K562 (cell line): ENCODE results near the gene ACLY. TPM values are rescaled to one million over a fixed set of nuclear protein-coding genes. Genes with fewer than 3 reads are reported as not detected.
A peak's percentile ranks its signal among the peaks of the same experiment; 100 is the strongest.

Experiments used
- ATAC-seq: fragments of 200-7000 bp; cut with Tn5 transposase; 3 replicates; pipeline ENCODE4 v1.9.1; 2020; ENCODE audit warnings: moderate library complexity
- BruUV-seq: library from RNA; stranded (reverse); fragments of 400-500 nt; replicated peaks from 2 replicates; lab custom pipeline; 2021; lab: Mats Ljungman, UMichigan
- CTCF ChIA-PET: fragments of 300-600 bp; formaldehyde crosslinking; extraction: SDS; loops from one replicate; lab custom pipeline; 2021; ENCODE audit warnings: low intra/inter-chr PET ratio; lab: Yijun Ruan, JAX
- POLR2A ChIA-PET: fragments of 300-600, 350-650 bp; sonication (Branson Sonifier 250); formaldehyde crosslinking; extraction: SDS; loops from one replicate; lab custom pipeline; 2021; ENCODE audit warnings: antibody characterized with exemption, inconsistent platforms; lab: Yijun Ruan, JAX
- DNase-seq, 4 experiments: peaks; one replicate each; pipeline versions ENCODE4 v3.0.0 to v3.0.0-alpha.2; 2011 to 2018; ENCODE audit warnings: low spot score in 3 of 4, mixed read lengths in 3 of 4; ENCODE audit errors: extremely low read depth in 1 of 4
- FAIRE-seq: peaks from 2 replicates; lab custom pipeline; 2011; peaks lifted over from hg19 to GRCh38; lab: Jason Lieb, UNC
- H2AFZ ChIP-seq: 2 replicates; pipeline ENCODE4 v1.6.0; 2011; ENCODE audit warnings: low read depth, low read length, control low read depth, inconsistent platforms
- H3K27ac ChIP-seq: fragments of 200-600 bp; 3 replicates; pipeline ENCODE4 v1.8.0; 2011; ENCODE audit warnings: low read depth, mild to moderate bottlenecking, control low read depth, inconsistent platforms, low read length, moderate library complexity, mixed read lengths; ENCODE audit errors: extremely low read depth
- H3K27me3 ChIP-seq, 2 experiments: fragments of 300-600 bp in 1 of 2; 2 replicates in 1 of 2; 3 replicates in 1 of 2; pipeline versions ENCODE4 v1.6.0 to v1.8.0; 2011; ENCODE audit warnings: inconsistent platforms in 2 of 2, low read length in 2 of 2, mild to moderate bottlenecking in 1 of 2, mixed read lengths in 1 of 2, moderate library complexity in 1 of 2; ENCODE audit not compliant: control insufficient read depth in 2 of 2, insufficient read depth in 2 of 2
- H3K36me3 ChIP-seq: fragments of 300-600 bp; 3 replicates; pipeline ENCODE4 v1.8.0; 2011; ENCODE audit warnings: mild to moderate bottlenecking, low read length, inconsistent platforms; ENCODE audit not compliant: control insufficient read depth, insufficient read depth
- H3K4me1 ChIP-seq, 2 experiments: fragments of 200-600 bp in 1 of 2; replicated peaks in 1 of 2; 2 replicates in 1 of 2; 3 replicates in 1 of 2; pipeline versions ENCODE4 v1.5.1 to v1.8.0; 2011; ENCODE audit warnings: inconsistent platforms in 2 of 2, low read length in 2 of 2, mild to moderate bottlenecking in 1 of 2, mixed read lengths in 1 of 2, moderate library complexity in 1 of 2; ENCODE audit not compliant: control insufficient read depth in 2 of 2, insufficient read depth in 2 of 2
- H3K4me2 ChIP-seq: 2 replicates; pipeline ENCODE4 v1.6.1; 2011; ENCODE audit warnings: low read length, control low read depth, inconsistent platforms, mixed read lengths; ENCODE audit not compliant: insufficient read depth
- H3K4me3 ChIP-seq: fragments of 200-600 bp; sonication (generic), shearing (Covaris generic); 2 replicates; pipeline ENCODE4 v1.5.1; 2016; ENCODE audit warnings: control low read depth, inconsistent platforms
- H3K79me2 ChIP-seq: fragments of 200-600 bp; 3 replicates; pipeline ENCODE4 v1.8.0; 2011; ENCODE audit warnings: low read length, inconsistent platforms; ENCODE audit not compliant: control insufficient read depth, insufficient read depth
- H3K9ac ChIP-seq, 2 experiments: 2 replicates each; pipeline versions ENCODE4 v1.6.0 to v1.6.1; 2011; ENCODE audit warnings: low read depth in 2 of 2, low read length in 2 of 2, control low read depth in 1 of 2, inconsistent platforms in 1 of 2, mild to moderate bottlenecking in 1 of 2, mixed read lengths in 1 of 2; ENCODE audit not compliant: insufficient read depth in 1 of 2
- H3K9me1 ChIP-seq: one replicate; pipeline ENCODE4 v1.6.0; 2011; ENCODE audit warnings: inconsistent platforms, mild to moderate bottlenecking, low read length, moderate library complexity; ENCODE audit not compliant: control insufficient read depth, insufficient read depth
- H3K9me3 ChIP-seq: replicated peaks from 2 replicates; pipeline ENCODE4 v1.5.1; 2011; ENCODE audit warnings: low read depth, low read length, inconsistent platforms; ENCODE audit not compliant: control insufficient read depth, insufficient read depth
- H4K20me1 ChIP-seq: replicated peaks from 2 replicates; pipeline ENCODE4 v1.6.1; 2011; ENCODE audit warnings: low read length, inconsistent platforms, mixed read lengths; ENCODE audit not compliant: control insufficient read depth, insufficient read depth
- CEBPB ChIP-seq: fragments of 450-650 bp; IDR thresholded peaks from 2 replicates; pipeline ENCODE4 v1.6.1; 2016; ENCODE audit warnings: missing genetic modification characterization, missing compliant biosample characterization
- CEBPG ChIP-seq, 3 experiments: fragments of 200-800 bp in 1 of 3; sonication (Bioruptor generic) in 1 of 3; sonication (generic) in 1 of 3; formaldehyde crosslinking in 1 of 3; IDR thresholded peaks in 2 of 3; conservative IDR thresholded peaks in 1 of 3; 2 replicates each; pipeline versions ENCODE4 v1.6.1 to v1.8.0; 2016 to 2022; ENCODE audit warnings: missing compliant biosample characterization in 2 of 3, missing genetic modification characterization in 2 of 3, mild to moderate bottlenecking in 1 of 3, missing genetic modification reagents in 1 of 3
- HOXB6 ChIP-seq: fragments of 250-450 bp; sonication (Bioruptor Pico); IDR thresholded peaks from 2 replicates; pipeline ENCODE4 v1.5.1; 2022; ENCODE audit warnings: mild to moderate bottlenecking, borderline replicate concordance
- KLF6 ChIP-seq: fragments of 250-450 bp; sonication (Bioruptor Pico); IDR thresholded peaks from 2 replicates; pipeline ENCODE4 v1.4.0; 2020; ENCODE audit warnings: mild to moderate bottlenecking, moderate library complexity, borderline replicate concordance
- POLR2A ChIP-seq: fragments of 450-650 bp; conservative IDR thresholded peaks from 2 replicates; pipeline ENCODE4 v1.6.1; 2016
- SMARCE1 ChIP-seq: fragments of 450-650 bp; IDR thresholded peaks from 2 replicates; pipeline ENCODE4 v1.7.1; 2016; ENCODE audit warnings: mild to moderate bottlenecking
- TBP ChIP-seq: optimal IDR thresholded peaks from 2 replicates; pipeline ENCODE3; 2011; ENCODE audit warnings: low read depth, low read length, improper control_type of control experiment
- WGBS: fragments of 100-300 bp; shearing (Covaris generic); methylation state at CpG from one replicate; pipeline ENCODE4 v1.1.6; 2016; ENCODE audit warnings: low coverage, mixed read lengths; ENCODE audit not compliant: insufficient coverage; ENCODE audit errors: missing lambda C conversion rate; 5-methylcytosine and 5-hydroxymethylcytosine counted together
- in situ Hi-C: fragments of 300-500 bp; cut with MboI; formaldehyde crosslinking; loops from 4 replicates; pipeline ENCODE4 v1.15.0; 2018; ENCODE audit warnings: inconsistent platforms, mixed read lengths
- intact Hi-C: fragments of 100-400 bp; cut with micrococcal nuclease; formaldehyde crosslinking; loops from 2 replicates; pipeline ENCODE4 v1.14.2; 2022
- polyA plus RNA-seq, 8 experiments: library from polyadenylated mRNA; depleted of rRNA in 4 of 8; stranded (reverse) in 5 of 8; unstranded in 3 of 8; fragments of >200 nt; fragmentation: Nextera tagmentation in 2 of 8; fragmentation: Illumina TruSeq in 1 of 8; extraction: Ambion mirVana in 2 of 8; extraction: Trizol in 1 of 8; gene quantifications; 2 replicates each; pipeline versions ENCODE4 v1.2.1 to v1.2.3, GENCODE V29; 2011 to 2014; ENCODE audit warnings: inconsistent platforms in 1 of 8, missing spikeins in 1 of 8
- total RNA-seq, 7 experiments: library from RNA; depleted of rRNA in 6 of 7; stranded (reverse); fragments of >200 nt in 6 of 7; fragmentation: Illumina TruSeq in 2 of 7; extraction: Trizol in 2 of 7; gene quantifications; 2 replicates each; pipeline versions ENCODE4 v1.2.1 to v1.2.3, GENCODE V29; 2011 to 2021; ENCODE audit warnings: low replicate concordance in 1 of 7
- TF ChIP-seq, protein P1 (sequence below): fragments of 200-400 bp; formaldehyde crosslinking; IDR thresholded peaks from 2 replicates; pipeline ENCODE4 v1.6.1; 2017; ENCODE audit warnings: mild to moderate bottlenecking, low read depth, low read length, moderate library complexity
- TF ChIP-seq, protein P2 (sequence below): fragments of 250-450 bp; sonication (Bioruptor Pico); IDR thresholded peaks from 2 replicates; pipeline ENCODE4 v1.8.0; 2022; ENCODE audit warnings: inconsistent platforms, mild to moderate bottlenecking, moderate library complexity, borderline replicate concordance

The ACLY gene
- total and polyA plus RNA-seq, 9 of the 15 experiments (the other 6 are each of a cell fraction or from before 2014, with no cell fraction given), result 42.9 to 280 (median 125) TPM

DNA sequence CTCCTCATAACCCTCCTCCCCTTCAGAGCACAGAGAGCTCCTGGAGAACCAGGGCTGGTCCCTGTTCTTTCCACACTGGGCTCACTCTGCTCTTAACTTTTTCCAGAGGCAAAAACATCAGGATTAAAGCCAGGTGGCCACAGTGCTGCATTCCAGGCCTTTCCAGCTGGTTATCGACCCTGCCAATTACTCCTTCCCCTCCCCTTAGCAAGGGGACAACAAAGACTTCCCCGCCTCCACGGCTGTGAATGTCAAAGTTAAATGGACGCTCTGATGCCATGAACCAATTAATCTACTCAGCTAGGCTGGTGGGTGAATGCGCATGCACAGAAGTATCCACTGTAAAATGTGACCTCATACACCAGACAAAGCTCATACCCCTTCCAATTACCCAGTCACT, 23.1 kb downstream of the ACLY start:
- no peak for FAIRE-seq
- H2AFZ ChIP-seq, result no peak overlapping the region
- H3K4me2 ChIP-seq, result no peak overlapping the region
- no peak for DNase-seq
- ATAC-seq, result no peak
- H3K79me2 ChIP-seq, result no peaks in the 10 kb centered on the region
- H3K4me1 ChIP-seq, result no peaks in the 10 kb centered on the region
- no peak overlapping the region for H3K4me3 ChIP-seq
- no peaks in the 10 kb centered on the region for H3K9me1 ChIP-seq
- BruUV-seq, result no TSS peak
- no peak overlapping the region for H3K9ac ChIP-seq
- no peaks in the 10 kb centered on the region for H3K9me3 ChIP-seq
- no peaks in the 10 kb centered on the region for H3K27me3 ChIP-seq
- in situ Hi-C loops, result loop anchor here (5.0 kb wide), 1 partner anchor 158 kb away; no protein-coding TSS in a partner anchor
- TF ChIP-seq KLF6, result no peak
- TF ChIP-seq POLR2A, result no peak
- TF ChIP-seq SMARCE1, result no peak
- ChIA-PET POLR2A (interaction anchor here (0.6 to 1.6 kb wide), 2 partner anchors 19 to 208 kb away, joined by 3 read pairs; no protein-coding TSS in a partner anchor), CTCF (no interaction called here)
- peaks cover 96% of the 10 kb centered on the region; the same call in 2 of the 3 replicates for H3K36me3 ChIP-seq
- H3K27ac ChIP-seq, result no peak overlapping the region
- no peaks in the 10 kb centered on the region for H4K20me1 ChIP-seq
- WGBS, result 90% methylated on average over 5 of the region's 5 CpGs
- intact Hi-C loops, result no loop called here

DNA sequence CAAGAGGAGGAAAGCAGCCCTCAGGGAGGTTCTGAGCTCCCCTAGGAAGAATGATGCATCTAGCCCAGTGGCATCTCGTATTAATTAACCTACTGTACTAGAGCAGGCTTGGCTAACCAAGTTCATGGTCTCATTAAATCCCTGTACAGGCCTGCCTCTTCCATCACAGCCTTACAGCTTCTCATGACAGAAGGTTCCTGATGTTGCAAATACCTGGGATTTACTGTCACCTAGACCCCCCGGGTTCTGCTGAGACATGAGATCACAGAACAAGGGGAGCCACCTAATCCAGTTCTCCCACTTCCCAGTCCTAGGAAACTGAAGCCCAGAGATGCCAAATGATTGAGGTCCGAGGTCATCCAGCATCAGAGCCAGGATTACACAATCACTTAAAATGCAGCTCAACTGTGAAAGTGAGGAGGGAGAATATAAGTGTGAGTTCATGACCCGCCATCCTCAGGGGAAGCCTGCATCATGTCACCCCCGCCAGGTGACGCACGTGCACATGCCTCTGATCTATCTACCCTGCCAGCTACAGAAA, 23.9 kb downstream of the ACLY start:
- intact Hi-C loops, result no loop called here
- DNase-seq (no peak), FAIRE-seq (no peak), ATAC-seq (no peak)
- H3K27me3 ChIP-seq, result no peaks in the 10 kb centered on the region
- H3K27ac ChIP-seq, result no peak overlapping the region
- in situ Hi-C loops, result loop anchor here (5.0 kb wide), 1 partner anchor 158 kb away; no protein-coding TSS in a partner anchor
- no peaks in the 10 kb centered on the region for H3K9me3 ChIP-seq
- POLR2A ChIA-PET, result interaction anchor here (0.6 to 1.6 kb wide), 2 partner anchors 20 to 139 kb away, joined by 3 to 4 read pairs; no protein-coding TSS in a partner anchor
- 80% methylated on average over 7 of the region's 7 CpGs for WGBS
- no peak overlapping the region for H3K4me2 ChIP-seq
- BruUV-seq, result TSS peak; percentile 26
- no peaks in the 10 kb centered on the region for H3K4me1 ChIP-seq
- H3K79me2 ChIP-seq, result no peaks in the 10 kb centered on the region
- no peak overlapping the region for H3K9ac ChIP-seq
- no peak overlapping the region for H3K4me3 ChIP-seq
- H4K20me1 ChIP-seq, result no peaks in the 10 kb centered on the region
- CTCF ChIA-PET, result no interaction called here
- peaks cover 94% of the 10 kb centered on the region; the same call in 2 of the 3 replicates for H3K36me3 ChIP-seq
- no peaks in the 10 kb centered on the region for H3K9me1 ChIP-seq
- TF ChIP-seq HOXB6 (CRISPR knock-in tag), result no peak
- TF ChIP-seq, protein P1, sequence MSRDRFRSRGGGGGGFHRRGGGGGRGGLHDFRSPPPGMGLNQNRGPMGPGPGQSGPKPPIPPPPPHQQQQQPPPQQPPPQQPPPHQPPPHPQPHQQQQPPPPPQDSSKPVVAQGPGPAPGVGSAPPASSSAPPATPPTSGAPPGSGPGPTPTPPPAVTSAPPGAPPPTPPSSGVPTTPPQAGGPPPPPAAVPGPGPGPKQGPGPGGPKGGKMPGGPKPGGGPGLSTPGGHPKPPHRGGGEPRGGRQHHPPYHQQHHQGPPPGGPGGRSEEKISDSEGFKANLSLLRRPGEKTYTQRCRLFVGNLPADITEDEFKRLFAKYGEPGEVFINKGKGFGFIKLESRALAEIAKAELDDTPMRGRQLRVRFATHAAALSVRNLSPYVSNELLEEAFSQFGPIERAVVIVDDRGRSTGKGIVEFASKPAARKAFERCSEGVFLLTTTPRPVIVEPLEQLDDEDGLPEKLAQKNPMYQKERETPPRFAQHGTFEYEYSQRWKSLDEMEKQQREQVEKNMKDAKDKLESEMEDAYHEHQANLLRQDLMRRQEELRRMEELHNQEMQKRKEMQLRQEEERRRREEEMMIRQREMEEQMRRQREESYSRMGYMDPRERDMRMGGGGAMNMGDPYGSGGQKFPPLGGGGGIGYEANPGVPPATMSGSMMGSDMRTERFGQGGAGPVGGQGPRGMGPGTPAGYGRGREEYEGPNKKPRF, result no peak
- TF ChIP-seq, protein P2, sequence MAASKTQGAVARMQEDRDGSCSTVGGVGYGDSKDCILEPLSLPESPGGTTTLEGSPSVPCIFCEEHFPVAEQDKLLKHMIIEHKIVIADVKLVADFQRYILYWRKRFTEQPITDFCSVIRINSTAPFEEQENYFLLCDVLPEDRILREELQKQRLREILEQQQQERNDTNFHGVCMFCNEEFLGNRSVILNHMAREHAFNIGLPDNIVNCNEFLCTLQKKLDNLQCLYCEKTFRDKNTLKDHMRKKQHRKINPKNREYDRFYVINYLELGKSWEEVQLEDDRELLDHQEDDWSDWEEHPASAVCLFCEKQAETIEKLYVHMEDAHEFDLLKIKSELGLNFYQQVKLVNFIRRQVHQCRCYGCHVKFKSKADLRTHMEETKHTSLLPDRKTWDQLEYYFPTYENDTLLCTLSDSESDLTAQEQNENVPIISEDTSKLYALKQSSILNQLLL (CRISPR knock-in tag), result no peak
- peak; percentile 44 for TF ChIP-seq CEBPB (tag)
- TF ChIP-seq CEBPG (CRISPR knock-in tag; IDR thresholded peaks at IDR 0.05), result 0 out of 2 replicates have a peak, but pooled peaks have one; percentile 14
- TF ChIP-seq CEBPG (tag; conservative IDR thresholded peaks at IDR 0.05 in 1 of 2, IDR thresholded peaks at IDR 0.05 in 1 of 2), result no peak
- no peak for TF ChIP-seq TBP
- TF ChIP-seq, all 486 proteins: peak for 2
- no peak overlapping the region for H2AFZ ChIP-seq
